ENCODE data around the gene IL15. TPM values are rescaled to one million over a fixed set of nuclear protein-coding genes. Genes with fewer than 3 reads are reported as not detected.

Gene IL15
- total RNA-seq, 1 donor from 2014 or later, result 1.3 TPM

DNA sequence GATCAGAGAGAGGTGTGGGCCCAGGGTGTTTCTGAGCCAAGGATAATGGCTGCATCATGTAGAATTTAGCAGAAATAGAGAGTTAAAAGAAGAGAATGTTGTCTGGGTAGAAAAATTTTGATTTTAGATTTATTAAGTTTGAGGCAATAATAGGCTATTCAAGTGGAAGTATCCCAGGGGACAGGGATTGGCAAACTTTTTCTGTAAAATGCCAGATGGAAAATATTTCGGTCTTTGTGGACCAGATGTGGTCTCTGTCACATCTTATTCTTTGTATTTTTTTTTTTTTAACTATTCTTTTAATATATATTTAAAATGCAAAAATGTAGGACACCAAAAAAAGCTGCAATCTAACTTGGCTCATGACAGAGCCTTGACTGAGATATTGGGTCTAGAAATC, 33.1 kb downstream of the IL15 start:
- H3K36me3 Mint-ChIP-seq (ENCODE audit: low read depth), result no peaks in the 10 kb centered on the region
- TF ChIP-seq, protein P1, sequence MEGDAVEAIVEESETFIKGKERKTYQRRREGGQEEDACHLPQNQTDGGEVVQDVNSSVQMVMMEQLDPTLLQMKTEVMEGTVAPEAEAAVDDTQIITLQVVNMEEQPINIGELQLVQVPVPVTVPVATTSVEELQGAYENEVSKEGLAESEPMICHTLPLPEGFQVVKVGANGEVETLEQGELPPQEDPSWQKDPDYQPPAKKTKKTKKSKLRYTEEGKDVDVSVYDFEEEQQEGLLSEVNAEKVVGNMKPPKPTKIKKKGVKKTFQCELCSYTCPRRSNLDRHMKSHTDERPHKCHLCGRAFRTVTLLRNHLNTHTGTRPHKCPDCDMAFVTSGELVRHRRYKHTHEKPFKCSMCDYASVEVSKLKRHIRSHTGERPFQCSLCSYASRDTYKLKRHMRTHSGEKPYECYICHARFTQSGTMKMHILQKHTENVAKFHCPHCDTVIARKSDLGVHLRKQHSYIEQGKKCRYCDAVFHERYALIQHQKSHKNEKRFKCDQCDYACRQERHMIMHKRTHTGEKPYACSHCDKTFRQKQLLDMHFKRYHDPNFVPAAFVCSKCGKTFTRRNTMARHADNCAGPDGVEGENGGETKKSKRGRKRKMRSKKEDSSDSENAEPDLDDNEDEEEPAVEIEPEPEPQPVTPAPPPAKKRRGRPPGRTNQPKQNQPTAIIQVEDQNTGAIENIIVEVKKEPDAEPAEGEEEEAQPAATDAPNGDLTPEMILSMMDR (IDR thresholded peaks at IDR 0.05), result no peak
- no peak for DNase-seq (ENCODE audit: low spot score)
- H3K9me3 Mint-ChIP-seq (ENCODE audit: low read depth), result no peaks in the 10 kb centered on the region
- H3K4me1 Mint-ChIP-seq (ENCODE audit: low read depth), result no peaks in the 10 kb centered on the region
- H3K27me3 Mint-ChIP-seq (ENCODE audit: low read depth), result peaks cover 3% of the 10 kb centered on the region
- no peak overlapping the region for H3K27ac Mint-ChIP-seq (ENCODE audit: unreplicated experiment)
- no peak overlapping the region for H3K4me3 Mint-ChIP-seq (ENCODE audit: unreplicated experiment)

DNA sequence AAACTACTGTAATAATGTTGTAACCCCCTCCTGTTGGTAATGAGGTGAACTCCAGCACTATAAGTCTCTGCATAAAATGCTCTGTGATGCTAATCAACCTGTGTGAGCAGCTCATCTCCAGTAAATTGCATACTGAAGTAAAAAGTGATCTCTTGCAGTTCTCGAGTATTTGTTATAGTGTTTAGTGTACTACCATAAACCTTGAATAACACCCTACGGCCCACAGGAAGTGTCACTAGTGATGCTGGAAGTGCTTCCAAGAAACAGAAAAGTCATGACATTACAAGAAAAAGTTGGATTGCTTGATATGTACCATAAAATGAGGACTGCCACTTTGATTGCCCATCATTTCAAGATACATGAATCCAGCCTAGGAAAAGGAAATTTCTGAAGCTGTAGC, 39.0 kb downstream of the IL15 start:
- Mint-ChIP-seq H3K9me3 (ENCODE audit: low read depth) (no peaks in the 10 kb centered on the region), H3K4me3 (ENCODE audit: unreplicated experiment) (no peak overlapping the region), H3K27me3 (ENCODE audit: low read depth) (peaks cover 3% of the 10 kb centered on the region), H3K4me1 (ENCODE audit: low read depth) (peaks cover 4% of the 10 kb centered on the region), H3K27ac (ENCODE audit: unreplicated experiment) (no peak overlapping the region), H3K36me3 (ENCODE audit: low read depth) (no peaks in the 10 kb centered on the region)
- TF ChIP-seq, protein P1 (IDR thresholded peaks at IDR 0.05), result no peak
- no peak for DNase-seq (ENCODE audit: low spot score)

DNA sequence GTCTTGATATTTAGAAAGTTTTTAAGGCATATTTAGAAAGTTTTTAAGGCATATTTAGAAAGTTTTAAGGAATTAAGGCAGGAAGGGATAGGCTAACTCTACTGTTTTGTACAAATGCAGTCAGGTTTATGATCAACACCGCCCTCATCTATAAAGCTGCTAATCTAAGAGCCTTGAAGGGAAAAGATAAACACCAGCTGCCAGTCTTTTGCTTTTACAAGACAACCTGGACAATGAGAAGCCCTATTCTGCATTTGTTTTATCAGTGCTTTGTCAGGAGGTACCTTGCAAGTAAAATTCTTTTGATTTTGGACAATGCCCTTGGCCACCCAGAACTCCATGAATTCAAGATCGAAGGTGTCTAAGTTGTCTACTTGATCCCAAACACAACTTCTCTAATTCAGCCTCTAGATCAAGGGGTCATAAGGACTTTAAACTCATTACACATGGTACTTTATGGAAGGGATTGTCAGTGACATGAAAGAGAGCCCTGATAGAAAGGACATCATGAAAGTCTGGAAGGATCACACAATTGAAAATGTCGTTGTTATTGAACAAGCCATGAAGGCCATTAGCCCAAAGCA, 39.8 kb downstream of the IL15 start:
- Mint-ChIP-seq H3K9me3 (ENCODE audit: low read depth) (no peaks in the 10 kb centered on the region), H3K36me3 (ENCODE audit: low read depth) (no peaks in the 10 kb centered on the region), H3K4me1 (ENCODE audit: low read depth) (peaks cover 4% of the 10 kb centered on the region), H3K27me3 (ENCODE audit: low read depth) (peaks cover 3% of the 10 kb centered on the region), H3K27ac (ENCODE audit: unreplicated experiment) (no peak overlapping the region), H3K4me3 (ENCODE audit: unreplicated experiment) (no peak overlapping the region)
- no peak for DNase-seq (ENCODE audit: low spot score)
- TF ChIP-seq, protein P1 (IDR thresholded peaks at IDR 0.05), result no peak

DNA sequence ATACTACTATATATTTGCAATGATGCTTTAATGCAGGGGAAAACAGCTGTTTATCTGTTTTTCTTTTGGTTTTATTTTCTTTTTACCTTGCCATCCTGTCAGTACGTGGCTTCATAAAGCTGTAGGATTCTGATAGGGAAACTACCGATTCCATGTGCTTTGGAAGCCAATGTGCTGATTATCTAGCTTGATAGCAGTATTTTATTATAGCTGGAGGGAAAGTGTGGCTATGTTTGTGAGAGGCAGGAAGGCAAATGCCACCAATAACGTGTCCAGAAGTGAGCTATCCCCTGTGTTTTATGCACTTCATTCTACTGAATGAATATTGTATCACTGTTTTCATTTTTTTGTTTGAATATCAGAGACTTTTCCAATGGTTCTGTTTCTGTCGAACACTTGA, 43.7 kb downstream of the IL15 start:
- TF ChIP-seq, protein P1 (IDR thresholded peaks at IDR 0.05), result no peak
- H3K9me3 Mint-ChIP-seq (ENCODE audit: low read depth), result no peaks in the 10 kb centered on the region
- DNase-seq (ENCODE audit: low spot score), result no peak
- no peaks in the 10 kb centered on the region for H3K27me3 Mint-ChIP-seq (ENCODE audit: low read depth)
- H3K4me1 Mint-ChIP-seq (ENCODE audit: low read depth), result peaks cover 6% of the 10 kb centered on the region
- H3K27ac Mint-ChIP-seq (ENCODE audit: unreplicated experiment), result no peak overlapping the region
- no peaks in the 10 kb centered on the region for H3K36me3 Mint-ChIP-seq (ENCODE audit: low read depth)
- H3K4me3 Mint-ChIP-seq (ENCODE audit: unreplicated experiment), result no peak overlapping the region

DNA sequence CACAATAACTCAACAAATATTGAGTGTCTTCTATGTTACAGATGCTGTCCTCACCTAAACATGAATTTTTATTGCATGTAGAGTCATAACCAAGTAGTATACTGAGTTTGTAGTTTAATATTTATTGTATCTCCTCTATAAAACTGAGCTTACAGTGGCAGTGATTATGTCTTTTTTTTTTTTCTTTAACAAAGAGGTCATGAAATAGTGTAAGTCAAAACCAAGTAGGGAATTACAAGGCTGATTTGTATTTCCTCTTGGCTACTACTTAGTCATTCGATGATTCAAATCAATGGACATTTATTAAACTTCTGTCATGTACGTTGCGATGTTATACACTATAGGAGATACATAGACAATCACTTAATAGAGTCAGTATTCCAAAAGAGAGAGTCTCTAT, 48.4 kb downstream of the IL15 start:
- Mint-ChIP-seq H3K9me3 (ENCODE audit: low read depth) (no peaks in the 10 kb centered on the region), H3K36me3 (ENCODE audit: low read depth) (no peaks in the 10 kb centered on the region), H3K4me3 (ENCODE audit: unreplicated experiment) (no peak overlapping the region), H3K27ac (ENCODE audit: unreplicated experiment) (no peak overlapping the region), H3K4me1 (ENCODE audit: low read depth) (peaks cover 3% of the 10 kb centered on the region), H3K27me3 (ENCODE audit: low read depth) (no peaks in the 10 kb centered on the region)
- DNase-seq (ENCODE audit: low spot score), result no peak
- TF ChIP-seq, protein P1 (IDR thresholded peaks at IDR 0.05), result no peak
